BE2C (cell line): ENCODE results near the gene ATP5ME. TPM values are rescaled to one million over a fixed set of nuclear protein-coding genes. Genes with fewer than 3 reads are reported as not detected.
A peak's percentile ranks its signal among the peaks of the same experiment; 100 is the strongest.

Experiments
- DNase-seq: peaks from one replicate; pipeline ENCODE4 v3.0.0-alpha.2; 2020
- H3K27me3 ChIP-seq: fragments of 250-450 bp; sonication (Bioruptor Pico); 2 replicates; pipeline ENCODE4 v1.5.1; 2020; ENCODE audit warnings: mild to moderate bottlenecking
- H3K36me3 ChIP-seq: fragments of 250-450 bp; sonication (Bioruptor Pico); 2 replicates; pipeline ENCODE4 v1.5.1; 2020; ENCODE audit warnings: mild to moderate bottlenecking
- H3K4me1 ChIP-seq: fragments of 250-450 bp; sonication (Bioruptor Pico); 2 replicates; pipeline ENCODE4 v1.5.1; 2020
- H3K4me3 ChIP-seq: 2 replicates; pipeline ENCODE4 v1.5.1; 2011; ENCODE audit warnings: low read depth, low read length
- H3K9me3 ChIP-seq: fragments of 250-450 bp; sonication (Bioruptor Pico); 2 replicates; pipeline ENCODE4 v1.5.1; 2020
- CTCF ChIP-seq: IDR thresholded peaks from 2 replicates; pipeline ENCODE4 v1.5.1; 2012; ENCODE audit warnings: mild to moderate bottlenecking, low read depth, low read length
- polyA plus RNA-seq: library from polyadenylated mRNA; unstranded; fragments of >200 nt; gene quantifications from one replicate; pipeline ENCODE4 v1.2.1, GENCODE V29; 2012; ENCODE audit warnings: low read depth, missing spikeins; ENCODE audit not compliant: insufficient read length, insufficient read depth

Gene ATP5ME
- 946 TPM for polyA plus RNA-seq

GRCh38 chr4:674172-675035 is at the start of gene ATP5ME, which contains the start of gene MYL5:
Gene ATP5ME, minus strand, starts transcription at chr4:674276. Its CDS starts 29 bp downstream, at chr4:674247.
Gene MYL5, plus strand, starts transcription at chr4:674542. Its CDS starts 3,485 bp downstream, at chr4:678027.
- no peaks in the 10 kb centered on the region for H3K4me1 ChIP-seq

GRCh38 chr4:722851-723360 is 48.8 kb upstream of the ATP5ME start:
- Histone ChIP-seq H3K27me3 (no peaks in the 10 kb centered on the region), H3K4me1 (no peaks in the 10 kb centered on the region), H3K4me3 (no peak overlapping the region), H3K36me3 (peaks cover 7% of the 10 kb centered on the region; the same call in 1 of the 2 replicates), H3K9me3 (no peaks in the 10 kb centered on the region)
- DNase-seq, result no peak
- TF ChIP-seq CTCF, result no peak

More at GRCh38 chr4:674172-675035, at the start of gene ATP5ME, which contains the start of gene MYL5:
- Histone ChIP-seq H3K27me3 (no peaks in the 10 kb centered on the region), H3K4me3 (peak within 1 kb of the TSS; percentile 91), H3K9me3 (no peaks in the 10 kb centered on the region), H3K36me3 (peaks cover 27% of the 10 kb centered on the region)
- DNase-seq, result peak; percentile 96
- peak; percentile 89 for TF ChIP-seq CTCF

GRCh38 chr4:722169-722725 is 48.2 kb upstream of the ATP5ME start:
- Histone ChIP-seq H3K4me3 (no peak overlapping the region), H3K9me3 (no peaks in the 10 kb centered on the region), H3K36me3 (peaks cover 7% of the 10 kb centered on the region; the same call in 1 of the 2 replicates), H3K4me1 (no peaks in the 10 kb centered on the region), H3K27me3 (no peaks in the 10 kb centered on the region)
- TF ChIP-seq CTCF, result no peak
- DNase-seq, result no peak

GRCh38 chr4:721261-722168 is 47.4 kb upstream of the ATP5ME start:
- DNase-seq, result no peak
- Histone ChIP-seq H3K36me3 (peaks cover 7% of the 10 kb centered on the region; the same call in 1 of the 2 replicates), H3K9me3 (no peaks in the 10 kb centered on the region), H3K4me1 (no peaks in the 10 kb centered on the region), H3K4me3 (no peak overlapping the region), H3K27me3 (no peaks in the 10 kb centered on the region)
- no peak for TF ChIP-seq CTCF

- Histone ChIP-seq H3K4me1 (no peaks in the 10 kb centered on the region), H3K27me3 (no peaks in the 10 kb centered on the region), H3K36me3 (peaks cover 7% of the 10 kb centered on the region; the same call in 1 of the 2 replicates), H3K9me3 (no peaks in the 10 kb centered on the region), H3K4me3 (no peak overlapping the region)
- DNase-seq, result no peak
- TF ChIP-seq CTCF, result no peak
Measured at GRCh38 chr4:720111-720860, 46.2 kb upstream of the ATP5ME start.
